Subcutaneous abdominal adipose tissue (tissue), 5 donors: Measurements from ENCODE around the gene DELE1.
"Not testable (repeated sequence)": the region's sequence is repeated elsewhere in the genome, so short reads cannot be mapped to it uniquely, and the experiment has no call there.

Experiments
- H3K27ac ChIP-seq: one replicate; pipeline ENCODE4 v1.7.0; 2013; ENCODE audit warnings: low read depth, mild to moderate bottlenecking, inconsistent platforms, low read length, moderate library complexity
- H3K27me3 ChIP-seq, 5 donors: one replicate each; pipeline ENCODE4 v1.7.0; 2013; ENCODE audit warnings: low read length in 5 of 5, inconsistent platforms in 1 of 5; ENCODE audit not compliant: control insufficient read depth in 5 of 5, insufficient read depth in 4 of 5
- H3K36me3 ChIP-seq, 5 donors: one replicate each; pipeline ENCODE4 v1.7.0; 2013; ENCODE audit warnings: low read length in 5 of 5; ENCODE audit not compliant: control insufficient read depth in 5 of 5, insufficient read depth in 5 of 5
- H3K4me1 ChIP-seq, 5 donors: one replicate each; pipeline ENCODE4 v1.7.0; 2013; ENCODE audit warnings: low read length in 5 of 5, mild to moderate bottlenecking in 3 of 5, moderate library complexity in 1 of 5; ENCODE audit not compliant: control insufficient read depth in 5 of 5, insufficient read depth in 5 of 5
- H3K4me3 ChIP-seq, 5 donors: one replicate each; pipeline ENCODE4 v1.7.0; 2013; ENCODE audit warnings: low read length in 5 of 5, low read depth in 1 of 5
- H3K9ac ChIP-seq, 5 donors: one replicate each; pipeline ENCODE4 v1.7.0; 2013; ENCODE audit warnings: low read length in 5 of 5, mild to moderate bottlenecking in 4 of 5, moderate library complexity in 3 of 5
- H3K9me3 ChIP-seq, 5 donors: one replicate each; pipeline ENCODE4 v1.7.0; 2013; ENCODE audit warnings: low read length in 5 of 5; ENCODE audit not compliant: control insufficient read depth in 5 of 5
- donor health status: healthy.
- donor health status: healthy.
- donor health status: healthy.
- donor health status: healthy.
- donor health status: healthy.

DELE1 gene

DNA sequence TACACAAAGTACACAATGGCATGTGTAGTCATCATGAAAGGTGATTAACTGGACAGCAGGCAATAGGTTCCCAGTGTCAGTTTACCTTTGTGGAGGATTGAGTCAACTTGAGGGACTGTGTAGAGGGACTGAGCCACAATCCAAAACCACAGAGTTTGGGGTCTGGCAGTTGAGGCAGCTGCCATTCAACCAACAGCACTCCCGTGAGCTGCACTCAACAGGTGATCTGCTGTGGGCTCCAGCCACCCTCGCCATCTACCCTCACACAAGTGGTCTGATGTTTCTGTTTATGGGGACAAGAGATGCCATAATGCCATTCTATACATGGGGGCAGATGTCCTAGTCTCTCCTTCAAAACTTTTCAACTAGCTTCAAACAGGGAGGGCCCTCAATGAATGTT lies 2.9 kb upstream of the DELE1 start:
- H3K36me3 ChIP-seq = peaks cover 0 to 6% (median 5%) of the 10 kb centered on the region in 5 donors
- no peak overlapping the region for H3K4me3 ChIP-seq
- H3K27ac ChIP-seq = no peak overlapping the region
- H3K9ac ChIP-seq = no peak overlapping the region
- H3K4me1 ChIP-seq = peaks cover 5 to 19% (median 17%) of the 10 kb centered on the region in 5 donors
- no peaks in the 10 kb centered on the region for H3K9me3 ChIP-seq
- no peaks in the 10 kb centered on the region for H3K27me3 ChIP-seq

DNA sequence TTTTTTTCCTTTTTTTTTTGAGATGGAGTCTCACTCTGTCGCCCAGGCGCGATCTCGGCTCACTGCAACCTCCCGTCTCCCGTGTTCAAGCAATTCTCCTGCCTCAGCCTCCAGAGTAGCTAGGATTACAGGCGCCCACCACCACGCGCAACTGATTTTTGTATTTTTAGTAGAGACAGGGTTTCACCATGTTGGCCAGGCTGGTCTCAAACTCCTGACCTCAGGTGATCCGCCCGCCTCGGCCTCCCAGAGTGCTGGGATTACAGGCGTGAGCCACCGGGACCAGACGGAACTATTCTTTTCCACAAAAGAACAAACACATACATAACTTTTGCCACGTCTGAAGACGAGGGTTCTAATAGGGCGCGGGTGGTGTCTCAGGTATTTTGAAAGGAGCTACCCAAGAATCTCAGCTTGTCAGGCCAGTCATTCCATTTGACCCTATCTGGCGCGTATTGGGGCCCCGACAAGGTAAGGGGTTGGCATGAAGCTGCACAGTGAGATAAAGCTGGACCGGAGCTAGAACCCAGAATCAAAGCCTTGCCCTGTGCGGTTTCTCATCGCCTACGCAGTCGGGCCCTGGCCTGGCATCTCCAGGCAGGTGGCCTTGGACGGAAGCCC lies 734 bp upstream of the DELE1 start:
- Histone ChIP-seq H3K4me3 (peak overlapping the region; percentile 73 to 89 (median 81)), H3K27ac (peak overlapping the region; percentile 94), H3K36me3 (peaks cover 9 to 26% (median 24%) of the 10 kb centered on the region in 5 donors), H3K9ac (peak overlapping the region; percentile 68 to 94 (median 91)), H3K4me1 (peaks cover 5 to 22% (median 17%) of the 10 kb centered on the region in 5 donors)
- not testable (repeated sequence) for H3K27me3 ChIP-seq, H3K9me3 ChIP-seq

DNA sequence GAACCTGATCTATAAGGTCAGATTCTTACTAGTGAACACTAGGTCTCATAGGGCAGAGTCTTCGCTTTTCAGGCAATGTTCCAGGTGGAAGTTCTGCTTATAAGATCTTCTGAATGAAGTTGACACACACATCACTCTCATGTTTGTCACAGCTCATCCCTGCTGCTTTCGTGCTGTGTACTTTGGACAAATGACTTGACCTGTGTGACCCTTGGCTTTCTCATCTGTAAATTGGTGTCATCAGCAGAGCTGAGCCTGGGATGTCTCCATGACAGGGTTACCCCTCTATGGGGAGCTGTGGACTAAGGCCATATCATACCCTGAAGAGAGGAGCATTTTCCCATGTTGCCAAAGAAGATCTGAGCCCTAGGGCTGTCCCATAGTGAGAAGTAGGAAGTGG lies 2.8 kb downstream of the DELE1 start:
- Histone ChIP-seq H3K9ac (no peak overlapping the region), H3K27ac (no peak overlapping the region), H3K36me3 (peaks cover 19 to 61% (median 58%) of the 10 kb centered on the region in 5 donors), H3K27me3 (no peaks in the 10 kb centered on the region), H3K4me1 (peaks cover 5 to 29% (median 19%) of the 10 kb centered on the region in 5 donors), H3K4me3 (no peak overlapping the region), H3K9me3 (no peaks in the 10 kb centered on the region)

DNA sequence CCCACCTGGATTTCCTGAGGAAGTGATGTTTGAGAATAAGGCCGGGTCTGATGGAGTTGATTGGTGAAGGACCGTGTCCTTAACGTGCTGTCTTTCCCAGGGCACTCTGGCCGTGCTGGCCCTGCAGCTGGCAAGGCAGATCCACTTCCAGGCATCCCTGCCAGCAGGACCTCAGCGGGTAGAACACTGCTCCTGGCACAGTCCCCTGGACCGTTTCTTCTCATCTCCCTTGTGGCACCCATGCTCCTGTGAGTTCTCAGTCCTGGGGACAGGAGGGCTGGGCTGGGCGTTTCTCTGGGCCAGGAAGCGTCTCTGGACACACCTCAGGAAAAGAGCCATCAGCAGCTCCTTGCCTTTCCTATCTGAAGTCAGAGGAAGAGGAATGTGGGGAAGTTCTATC lies 4.4 kb downstream of the DELE1 start:
- Histone ChIP-seq H3K9ac (peak overlapping the region in 1 of 5 donors; percentile 28), H3K4me3 (no peak overlapping the region), H3K9me3 (no peaks in the 10 kb centered on the region), H3K36me3 (peaks cover 22 to 75% (median 68%) of the 10 kb centered on the region in 5 donors), H3K27me3 (no peaks in the 10 kb centered on the region), H3K27ac (no peak overlapping the region), H3K4me1 (peaks cover 5 to 26% (median 14%) of the 10 kb centered on the region in 5 donors)

GRCh38 chr5:141929398-141930058 lies 5.9 kb downstream of the DELE1 start:
- no peaks in the 10 kb centered on the region for H3K9me3 ChIP-seq
- H3K36me3 ChIP-seq = peaks cover 22 to 88% (median 80%) of the 10 kb centered on the region in 5 donors
- H3K4me3 ChIP-seq = no peak overlapping the region
- H3K27ac ChIP-seq = no peak overlapping the region
- H3K27me3 ChIP-seq = no peaks in the 10 kb centered on the region
- no peak overlapping the region for H3K9ac ChIP-seq
- H3K4me1 ChIP-seq = peaks cover 0 to 16% (median 4%) of the 10 kb centered on the region in 5 donors

GRCh38 chr5:141931694-141932093 lies 8.0 kb downstream of the DELE1 start:
- Histone ChIP-seq H3K27ac (no peak overlapping the region), H3K36me3 (peaks cover 25 to 96% (median 87%) of the 10 kb centered on the region in 5 donors), H3K9ac (no peak overlapping the region), H3K4me3 (no peak overlapping the region), H3K4me1 (peaks cover 0 to 15% (median 3%) of the 10 kb centered on the region in 5 donors), H3K9me3 (no peaks in the 10 kb centered on the region), H3K27me3 (no peaks in the 10 kb centered on the region)

GRCh38 chr5:141933151-141933550 lies 9.5 kb downstream of the DELE1 start:
- no peak overlapping the region for H3K9ac ChIP-seq
- peaks cover 24 to 93% (median 84%) of the 10 kb centered on the region in 5 donors for H3K36me3 ChIP-seq
- H3K27ac ChIP-seq = no peak overlapping the region
- no peaks in the 10 kb centered on the region for H3K9me3 ChIP-seq
- no peaks in the 10 kb centered on the region for H3K27me3 ChIP-seq
- no peak overlapping the region for H3K4me3 ChIP-seq
- peaks cover 0 to 8% (median under 1%) of the 10 kb centered on the region in 5 donors for H3K4me1 ChIP-seq

GRCh38 chr5:141934099-141934844 lies 10.6 kb downstream of the DELE1 start:
- peaks cover 21 to 91% (median 84%) of the 10 kb centered on the region in 5 donors for H3K36me3 ChIP-seq
- no peak overlapping the region for H3K9ac ChIP-seq
- H3K9me3 ChIP-seq = no peaks in the 10 kb centered on the region
- H3K4me3 ChIP-seq = no peak overlapping the region
- no peak overlapping the region for H3K27ac ChIP-seq
- no peaks in the 10 kb centered on the region for H3K27me3 ChIP-seq
- H3K4me1 ChIP-seq = no peaks in the 10 kb centered on the region

DNA sequence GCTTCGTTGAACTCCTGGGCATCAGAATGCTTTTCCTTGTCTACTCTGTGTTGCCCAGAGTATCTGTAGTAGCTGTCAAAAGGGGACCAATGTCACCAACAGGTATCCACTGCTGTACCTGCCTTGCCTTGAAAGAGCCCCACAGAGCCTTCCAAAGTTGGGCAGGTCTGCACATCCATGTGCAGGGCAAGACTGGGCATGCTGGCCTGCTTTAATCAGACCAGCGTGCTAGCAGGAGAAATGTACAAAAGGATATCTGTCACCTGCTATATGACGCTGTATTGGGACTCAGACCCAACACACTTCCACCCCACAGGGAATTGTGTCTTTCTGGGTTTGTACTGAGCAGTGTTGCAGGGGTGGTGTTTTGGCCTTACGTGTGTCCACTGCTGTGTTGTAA lies 11.9 kb downstream of the DELE1 start:
- no peak overlapping the region for H3K9ac ChIP-seq
- H3K4me3 ChIP-seq = no peak overlapping the region

More for the DNA sequence above, 11.9 kb downstream of the DELE1 start:
- Histone ChIP-seq H3K4me1 (peaks cover 0 to 5% (median 3%) of the 10 kb centered on the region in 5 donors), H3K9me3 (no peaks in the 10 kb centered on the region), H3K27ac (no peak overlapping the region), H3K27me3 (no peaks in the 10 kb centered on the region), H3K36me3 (peaks cover 21 to 90% (median 82%) of the 10 kb centered on the region in 5 donors)
